HAP-1 (cell line): ENCODE measurements around the gene PATJ.
"Not testable (repeated sequence)": the region's sequence is repeated elsewhere in the genome, so short reads cannot be mapped to it uniquely, and the experiment has no call there.

ENCODE experiments used
- DNase-seq, 2 experiments: peaks; one replicate each; pipeline ENCODE4 v3.0.0-alpha.2; 2016 to 2020; ENCODE audit warnings: low spot score in 2 of 2
- H3K27me3 ChIP-seq: fragments of 250-450 bp; sonication (Bioruptor Pico); 2 replicates; pipeline ENCODE4 v1.5.1; 2020; ENCODE audit warnings: low read depth, mild to moderate bottlenecking, moderate library complexity
- H3K36me3 ChIP-seq: fragments of 250-450 bp; sonication (Bioruptor Pico); replicated peaks from 2 replicates; pipeline ENCODE4 v1.5.1; 2020; ENCODE audit warnings: mild to moderate bottlenecking
- H3K4me1 ChIP-seq: fragments of 250-450 bp; sonication (Bioruptor Pico); 2 replicates; pipeline ENCODE4 v1.5.1; 2020; ENCODE audit warnings: mild to moderate bottlenecking
- H3K4me3 ChIP-seq: fragments of 250-450 bp; sonication (Bioruptor Pico); 2 replicates; pipeline ENCODE4 v1.5.1; 2020; ENCODE audit warnings: mild to moderate bottlenecking, moderate library complexity
- H3K9me3 ChIP-seq: fragments of 250-450 bp; sonication (Bioruptor Pico); 2 replicates; pipeline ENCODE4 v1.5.1; 2020; ENCODE audit warnings: mild to moderate bottlenecking, moderate library complexity
- in situ Hi-C: fragments of 300-500 bp; cut with MboI; formaldehyde crosslinking; loops from 3 replicates; pipeline ENCODE4 v1.14.3; 2020; ENCODE audit warnings: low sequenced_read_pairs, inconsistent platforms, mixed read lengths

Gene PATJ

GRCh38 chr1:62183164-62184020, 441.1 kb downstream of the PATJ start:
- H3K9me3 ChIP-seq, in situ Hi-C loops, H3K36me3 ChIP-seq, H3K27me3 ChIP-seq: not testable (repeated sequence)
- DNase-seq: peak; percentile 64 to 88
- peak overlapping the region; percentile 8; the same call in 1 of the 2 replicates for H3K4me3 ChIP-seq
- peaks cover 30% of the 10 kb centered on the region for H3K4me1 ChIP-seq

GRCh38 chr1:62184336-62184735, 442.1 kb downstream of the PATJ start:
- Histone ChIP-seq H3K36me3 (no peaks in the 10 kb centered on the region), H3K4me1 (peaks cover 30% of the 10 kb centered on the region), H3K9me3 (no peaks in the 10 kb centered on the region), H3K27me3 (no peaks in the 10 kb centered on the region), H3K4me3 (no peak overlapping the region)
- in situ Hi-C loops: no loop called here
- peak in 1 of 2 experiments; percentile 37 for DNase-seq

GRCh38 chr1:62185233-62185632, 443.0 kb downstream of the PATJ start:
- H3K4me3 ChIP-seq, DNase-seq, in situ Hi-C loops, H3K27me3 ChIP-seq, H3K9me3 ChIP-seq, H3K36me3 ChIP-seq: not testable (repeated sequence)
- peaks cover 30% of the 10 kb centered on the region for H3K4me1 ChIP-seq

- in situ Hi-C loops: no loop called here
- H3K36me3 ChIP-seq: no peaks in the 10 kb centered on the region
- no peaks in the 10 kb centered on the region for H3K9me3 ChIP-seq
Observed at GRCh38 chr1:62185677-62186076, 443.4 kb downstream of the PATJ start.

GRCh38 chr1:62187548-62187947, 445.3 kb downstream of the PATJ start:
- no peaks in the 10 kb centered on the region for H3K27me3 ChIP-seq
- no peak for DNase-seq
- in situ Hi-C loops: no loop called here
- peaks cover 16% of the 10 kb centered on the region for H3K4me1 ChIP-seq
- no peaks in the 10 kb centered on the region for H3K9me3 ChIP-seq
- no peak overlapping the region for H3K4me3 ChIP-seq
- no peaks in the 10 kb centered on the region for H3K36me3 ChIP-seq

More at GRCh38 chr1:62185677-62186076, 443.4 kb downstream of the PATJ start:
- DNase-seq: no peak
- H3K4me1 ChIP-seq: peaks cover 27% of the 10 kb centered on the region
- H3K4me3 ChIP-seq: no peak overlapping the region
- H3K27me3 ChIP-seq: no peaks in the 10 kb centered on the region

GRCh38 chr1:62188111-62188510, 445.8 kb downstream of the PATJ start:
- no peaks in the 10 kb centered on the region for H3K36me3 ChIP-seq
- H3K27me3 ChIP-seq: no peaks in the 10 kb centered on the region
- in situ Hi-C loops: no loop called here

GRCh38 chr1:62194651-62195544, 452.6 kb downstream of the PATJ start, which contains the start of gene L1TD1:
L1TD1 (plus strand) TSS chr1:62194849; CDS start chr1:62206629, 11,780 bp downstream.
- Histone ChIP-seq H3K27me3 (no peaks in the 10 kb centered on the region), H3K4me1 (peaks cover 15% of the 10 kb centered on the region), H3K36me3 (no peaks in the 10 kb centered on the region), H3K9me3 (no peaks in the 10 kb centered on the region), H3K4me3 (no peak within 1 kb of the TSS)
- DNase-seq: no peak
- in situ Hi-C loops: no loop called here

More at GRCh38 chr1:62188111-62188510, 445.8 kb downstream of the PATJ start:
- no peak overlapping the region for H3K4me3 ChIP-seq
- no peaks in the 10 kb centered on the region for H3K9me3 ChIP-seq
- peaks cover 15% of the 10 kb centered on the region for H3K4me1 ChIP-seq
- DNase-seq: no peak

- no peak overlapping the region for H3K4me3 ChIP-seq
- H3K9me3 ChIP-seq: no peaks in the 10 kb centered on the region
- H3K4me1 ChIP-seq: peaks cover 15% of the 10 kb centered on the region
- no peaks in the 10 kb centered on the region for H3K36me3 ChIP-seq
- in situ Hi-C loops: no loop called here
- peak; percentile 38 to 43 for DNase-seq
- H3K27me3 ChIP-seq: no peaks in the 10 kb centered on the region
Observed at GRCh38 chr1:62196086-62196690, 453.9 kb downstream of the PATJ start.

- in situ Hi-C loops: no loop called here
- Histone ChIP-seq H3K9me3 (no peaks in the 10 kb centered on the region), H3K4me1 (peaks cover 15% of the 10 kb centered on the region), H3K4me3 (no peak overlapping the region), H3K27me3 (no peaks in the 10 kb centered on the region), H3K36me3 (no peaks in the 10 kb centered on the region)
- DNase-seq: peak; percentile 81 to 95
Observed at GRCh38 chr1:62198069-62198780, 455.9 kb downstream of the PATJ start.

- in situ Hi-C loops: no loop called here
- H3K27me3 ChIP-seq: no peaks in the 10 kb centered on the region
- H3K36me3 ChIP-seq: no peaks in the 10 kb centered on the region
- H3K4me3 ChIP-seq: no peak overlapping the region
- DNase-seq: no peak
- no peaks in the 10 kb centered on the region for H3K9me3 ChIP-seq
- peaks cover 15% of the 10 kb centered on the region for H3K4me1 ChIP-seq
Observed at GRCh38 chr1:62198781-62199125, 456.5 kb downstream of the PATJ start.

- Histone ChIP-seq H3K27me3 (no peaks in the 10 kb centered on the region), H3K9me3 (peaks cover 8% of the 10 kb centered on the region)
- DNase-seq: no peak
Observed at GRCh38 chr1:62207187-62207586, 464.9 kb downstream of the PATJ start.

GRCh38 chr1:62208087-62208486, 465.8 kb downstream of the PATJ start:
- Histone ChIP-seq H3K36me3 (no peaks in the 10 kb centered on the region), H3K4me3 (no peak overlapping the region), H3K9me3 (peaks cover 8% of the 10 kb centered on the region), H3K4me1 (no peaks in the 10 kb centered on the region), H3K27me3 (no peaks in the 10 kb centered on the region)
- DNase-seq: no peak
- in situ Hi-C loops: no loop called here

More at GRCh38 chr1:62207187-62207586, 464.9 kb downstream of the PATJ start:
- in situ Hi-C loops: no loop called here
- Histone ChIP-seq H3K4me3 (no peak overlapping the region), H3K4me1 (no peaks in the 10 kb centered on the region), H3K36me3 (no peaks in the 10 kb centered on the region)

GRCh38 chr1:62208970-62209369, 466.7 kb downstream of the PATJ start:
- H3K4me3 ChIP-seq: no peak overlapping the region
- no peaks in the 10 kb centered on the region for H3K36me3 ChIP-seq
- in situ Hi-C loops: no loop called here
- DNase-seq: no peak
- no peaks in the 10 kb centered on the region for H3K4me1 ChIP-seq
- peaks cover 8% of the 10 kb centered on the region for H3K9me3 ChIP-seq
- H3K27me3 ChIP-seq: no peaks in the 10 kb centered on the region
